PC-9 (cell line): Measurements from ENCODE around the gene TMPRSS4.

ENCODE experiments used
- CTCF ChIP-seq: fragments of 200-600 bp; sonication (generic); conservative IDR thresholded peaks from 2 replicates; pipeline ENCODE4 v1.6.1; 2017; ENCODE audit warnings: mixed run types, antibody characterized with exemption, mild to moderate bottlenecking, moderate library complexity
- EZH2 ChIP-seq: fragments of 200-600 bp; sonication (generic); IDR thresholded peaks from 2 replicates; pipeline ENCODE4 v1.8.0; 2017; ENCODE audit warnings: antibody characterized with exemption, low read depth

- TF ChIP-seq CTCF (no peak), EZH2 (no peak)
Observed at GRCh38 chr11:118027694-118028093, 49.2 kb upstream of the TMPRSS4 start.
